Heart left ventricle (tissue), 16 donors: Measurements from ENCODE around the gene LGR5. TPM values are rescaled to one million over a fixed set of nuclear protein-coding genes. Genes with fewer than 3 reads are reported as not detected.

Experiments used
- ATAC-seq, 4 donors: fragments of 200-7000 bp; cut with Tn5 transposase; one replicate each; pipeline ENCODE4 v1.9.1; 2020 to 2022; ENCODE audit warnings: moderate library complexity in 4 of 4, mild to moderate bottlenecking in 3 of 4, moderate number of reproducible peaks in 1 of 4
- DNase-seq, 5 donors: peaks; one replicate each; pipeline ENCODE4 v3.0.0-alpha.2; 2020
- H3K27ac ChIP-seq, 12 donors: fragments of 200-600 bp; sonication (generic) in 4 of 12; one replicate each; pipeline versions ENCODE4 v1.5.0 to v1.8.0; 2016 to 2022; ENCODE audit warnings: mild to moderate bottlenecking in 2 of 12
- H3K27me3 ChIP-seq, 9 donors: fragments of 200-600 bp; sonication (generic) in 2 of 9; one replicate each; pipeline versions ENCODE4 v1.5.1 to v1.8.0; 2016 to 2022; ENCODE audit warnings: mild to moderate bottlenecking in 3 of 9
- H3K36me3 ChIP-seq, 9 donors: fragments of 200-600 bp; sonication (generic) in 2 of 9; one replicate each; pipeline versions ENCODE4 v1.5.0 to v1.8.0; 2018 to 2022; ENCODE audit warnings: mild to moderate bottlenecking in 2 of 9
- H3K4me1 ChIP-seq, 12 donors: fragments of 200-600 bp; sonication (generic) in 4 of 12; one replicate each; pipeline versions ENCODE4 v1.5.0 to v1.8.0; 2016 to 2022; ENCODE audit warnings: mild to moderate bottlenecking in 3 of 12
- H3K4me3 ChIP-seq, 12 donors: fragments of 200-600 bp; sonication (generic) in 4 of 12; one replicate each; pipeline versions ENCODE4 v1.5.0 to v1.8.0; 2017 to 2022; ENCODE audit warnings: mild to moderate bottlenecking in 9 of 12, moderate library complexity in 4 of 12
- H3K9me3 ChIP-seq, 12 donors: fragments of 200-600 bp; sonication (generic) in 4 of 12; one replicate each; pipeline versions ENCODE4 v1.5.0 to v1.8.0; 2016 to 2022; ENCODE audit warnings: mild to moderate bottlenecking in 1 of 12
- POLR2A ChIP-seq, 2 donors: fragments of 450-650 bp; IDR thresholded peaks; one replicate each; pipeline ENCODE4 v1.6.1; 2017; ENCODE audit warnings: antibody characterized with exemption in 2 of 2, mild to moderate bottlenecking in 2 of 2, moderate library complexity in 2 of 2
- WGBS, 4 donors: extraction: QIAGEN DNeasy Blood & Tissue Kit in 2 of 4; methylation state at CpG; one replicate each; pipeline versions ENCODE4 v1.1.5 to v1.1.7; 2013 to 2018; 5-methylcytosine and 5-hydroxymethylcytosine counted together
- intact Hi-C, 10 donors: fragments of 100-400 bp; cut with DNase I; formaldehyde crosslinking; loops; one replicate each; pipeline versions ENCODE4 v1.11.1 to v1.14.2; 2022
- polyA plus RNA-seq, 2 donors: library from polyadenylated mRNA; stranded (reverse); fragments of 200-250 nt; gene quantifications; one replicate each; pipeline ENCODE4 v1.2.3, GENCODE V29; 2013
- total RNA-seq, 9 donors: library from RNA; depleted of rRNA in 2 of 9; stranded (reverse); fragments of >200 nt in 2 of 9; fragmentation: NEBNext Ultra II Directional in 3 of 9; extraction: Animal tissue kit (Norgen Biotek cat#: 25700) in 3 of 9; gene quantifications; one replicate each; pipeline versions ENCODE4 v1.1.0 to v1.2.4, GENCODE V29; 2016 to 2023
- TF ChIP-seq, protein P1 (sequence below), 12 donors: fragments of 200-600 bp; sonication (generic) in 4 of 12; IDR thresholded peaks; one replicate each; pipeline versions ENCODE4 v1.5.0 to v1.8.0; 2018 to 2022; ENCODE audit warnings: antibody characterized with exemption in 12 of 12, mild to moderate bottlenecking in 5 of 12
- donor health status: ischemic (EF 13 %, LVEDD 7.1; RV severe dilation, severe dysfunction).
- donor health status: healthy with polysubstance abuse.
- donor health status: DM: no; HTN: yes; CAD: no.
- donor health status: DM: no; HTN: no; CAD: no.
- donor health status: ischemic (EF 25% LVEDD 6.9; RV normal size, moderate dysfunction).
- donor health status: ischemic (EF 25% LVEDD 5.7; RV mildly dilated, moderate dysfunction).
- donor health status: healthy.
- donor health status: DM: yes; HTN: yes; CAD: no.
- donor health status: ischemic (EF 35%, LVEDD 5.7; RV mildly dilated, moderate dysfunction).
- donor health status: nonischemic (EF 11% LVEDD 7.7; RV severe dilation, severe dysfunction).
- donor health status: DM: yes; HTN: yes; CAD: no.
- donor health status: PGD.
- donor health status: ischemic (EF 29% LVEDD 5.4; RV normal size, mild dysfunction).
- donor health status: nonischemic (EF 23%, LVEDD 6.1; RV moderate dilation, normal function).

LGR5 gene
- total and polyA plus RNA-seq, 11 donors, result 0.03 to 0.20 (median 0.13) TPM; not detected in 7

DNA sequence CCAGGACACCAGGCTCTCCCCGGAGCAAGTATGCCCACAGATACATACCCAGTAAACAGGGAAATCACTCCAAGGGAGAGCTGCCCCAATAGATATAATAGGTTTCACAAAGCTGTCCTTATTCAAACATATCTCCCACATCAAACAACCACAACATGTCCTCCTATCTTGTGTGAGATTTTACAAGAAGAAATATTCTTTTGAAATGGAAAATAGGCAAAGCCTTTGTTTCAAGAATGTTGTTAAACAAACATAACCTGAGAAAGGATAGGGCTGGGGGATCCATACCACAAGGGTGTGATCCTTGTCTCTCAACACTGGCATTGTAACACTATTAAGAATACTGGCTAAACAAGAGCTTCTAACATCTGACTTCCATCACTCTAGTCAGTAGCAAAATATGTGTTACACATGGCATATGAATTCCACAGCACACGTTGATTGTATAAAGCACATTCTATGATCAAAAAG lies 32.9 kb downstream of the LGR5 start:
- no peak for TF ChIP-seq POLR2A (IDR thresholded peaks at IDR 0.05)
- TF ChIP-seq, protein P1, sequence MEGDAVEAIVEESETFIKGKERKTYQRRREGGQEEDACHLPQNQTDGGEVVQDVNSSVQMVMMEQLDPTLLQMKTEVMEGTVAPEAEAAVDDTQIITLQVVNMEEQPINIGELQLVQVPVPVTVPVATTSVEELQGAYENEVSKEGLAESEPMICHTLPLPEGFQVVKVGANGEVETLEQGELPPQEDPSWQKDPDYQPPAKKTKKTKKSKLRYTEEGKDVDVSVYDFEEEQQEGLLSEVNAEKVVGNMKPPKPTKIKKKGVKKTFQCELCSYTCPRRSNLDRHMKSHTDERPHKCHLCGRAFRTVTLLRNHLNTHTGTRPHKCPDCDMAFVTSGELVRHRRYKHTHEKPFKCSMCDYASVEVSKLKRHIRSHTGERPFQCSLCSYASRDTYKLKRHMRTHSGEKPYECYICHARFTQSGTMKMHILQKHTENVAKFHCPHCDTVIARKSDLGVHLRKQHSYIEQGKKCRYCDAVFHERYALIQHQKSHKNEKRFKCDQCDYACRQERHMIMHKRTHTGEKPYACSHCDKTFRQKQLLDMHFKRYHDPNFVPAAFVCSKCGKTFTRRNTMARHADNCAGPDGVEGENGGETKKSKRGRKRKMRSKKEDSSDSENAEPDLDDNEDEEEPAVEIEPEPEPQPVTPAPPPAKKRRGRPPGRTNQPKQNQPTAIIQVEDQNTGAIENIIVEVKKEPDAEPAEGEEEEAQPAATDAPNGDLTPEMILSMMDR (IDR thresholded peaks at IDR 0.05), result no peak
- ATAC-seq (no peak), DNase-seq (no peak)
- no peak overlapping the region for H3K4me3 ChIP-seq
- peaks cover 0 to 6% (median 0%) of the 10 kb centered on the region in 9 donors for H3K27me3 ChIP-seq
- no peaks in the 10 kb centered on the region for H3K9me3 ChIP-seq
- no peaks in the 10 kb centered on the region for H3K36me3 ChIP-seq
- no peak overlapping the region for H3K27ac ChIP-seq
- H3K4me1 ChIP-seq, result peaks cover 0 to 4% (median 0%) of the 10 kb centered on the region in 12 donors
- intact Hi-C loops, result no loop called here
- WGBS, 4 donors, result 32 to 45% (median 41%) methylated on average over 2 of the region's 2 CpGs

- no peak for TF ChIP-seq POLR2A (IDR thresholded peaks at IDR 0.05)
- TF ChIP-seq, protein P1 (IDR thresholded peaks at IDR 0.05), result no peak
- DNase-seq (no peak), ATAC-seq (no peak)
- H3K36me3 ChIP-seq, result no peaks in the 10 kb centered on the region
- H3K27me3 ChIP-seq, result peaks cover 0 to 6% (median 0%) of the 10 kb centered on the region in 9 donors
- H3K9me3 ChIP-seq, result no peaks in the 10 kb centered on the region
- intact Hi-C loops, result no loop called here
- H3K4me1 ChIP-seq, result peaks cover 0 to 4% (median 0%) of the 10 kb centered on the region in 12 donors
- no peak overlapping the region for H3K27ac ChIP-seq
- WGBS, 4 donors, result 49 to 75% (median 59%) methylated on average over 2 of the region's 2 CpGs
- no peak overlapping the region for H3K4me3 ChIP-seq
Measured at GRCh38 chr12:71474791-71475190, 35.2 kb downstream of the LGR5 start.

GRCh38 chr12:71475280-71475679 lies 35.7 kb downstream of the LGR5 start:
- no peak for TF ChIP-seq POLR2A (IDR thresholded peaks at IDR 0.05)
- TF ChIP-seq, protein P1 (IDR thresholded peaks at IDR 0.05), result no peak
- peak in 2 of 5 donors; percentile 37 to 43 for DNase-seq

DNA sequence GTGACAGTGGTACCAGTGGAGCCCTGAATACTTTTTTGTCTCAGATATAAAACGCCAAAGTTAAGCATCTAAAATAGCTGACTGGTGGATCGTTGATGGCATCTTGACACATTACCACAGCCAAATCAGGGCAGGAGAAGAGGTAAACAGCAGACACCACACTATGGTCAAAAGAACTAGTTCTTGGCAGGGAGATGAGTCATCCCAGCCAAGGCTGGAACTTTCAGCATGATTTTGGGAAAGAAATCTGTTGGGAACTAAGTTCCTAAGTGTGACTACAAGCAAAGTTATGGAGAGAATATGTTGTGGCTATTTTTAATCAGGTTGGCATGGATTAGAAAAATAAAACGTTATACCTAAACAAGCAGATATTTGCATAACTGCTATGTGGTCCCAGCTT lies 36.9 kb downstream of the LGR5 start:
- TF ChIP-seq, protein P1 (IDR thresholded peaks at IDR 0.05), result no peak
- no peak for TF ChIP-seq POLR2A (IDR thresholded peaks at IDR 0.05)
- peak in 1 of 5 donors; percentile 28 for DNase-seq
- Histone ChIP-seq H3K27me3 (peaks cover 0 to 6% (median 0%) of the 10 kb centered on the region in 9 donors), H3K36me3 (no peaks in the 10 kb centered on the region), H3K4me3 (no peak overlapping the region), H3K27ac (no peak overlapping the region), H3K4me1 (peaks cover 0 to 4% (median 0%) of the 10 kb centered on the region in 12 donors), H3K9me3 (no peaks in the 10 kb centered on the region)
- intact Hi-C loops, result no loop called here
- ATAC-seq, result peak in 2 of 4 donors; percentile 56 to 64
- 59 to 66% (median 63%) methylated on average over 3 of the region's 3 CpGs for WGBS, 4 donors

More at GRCh38 chr12:71475280-71475679, 35.7 kb downstream of the LGR5 start:
- intact Hi-C loops, result no loop called here
- Histone ChIP-seq H3K27ac (no peak overlapping the region), H3K36me3 (no peaks in the 10 kb centered on the region), H3K27me3 (peaks cover 0 to 6% (median 0%) of the 10 kb centered on the region in 9 donors), H3K4me3 (no peak overlapping the region), H3K4me1 (peaks cover 0 to 4% (median 0%) of the 10 kb centered on the region in 12 donors), H3K9me3 (no peaks in the 10 kb centered on the region)
- WGBS, 4 donors, result 48 to 63% (median 51%) methylated on average over 5 of the region's 5 CpGs
- ATAC-seq, result peak; percentile 65 to 91 (median 86)
